NB4 (cell line): ENCODE measurements around the gene LRRK1.
A peak's percentile ranks its signal among the peaks of the same experiment; 100 is the strongest.

Experiments used
- DNase-seq: peaks from one replicate; pipeline ENCODE4 v3.0.0; 2010; ENCODE audit warnings: low read depth
- H3K4me3 ChIP-seq: one replicate; pipeline ENCODE4 v1.5.1; 2011; ENCODE audit warnings: mild to moderate bottlenecking, low read depth, low read length, moderate library complexity
- CTCF ChIP-seq: IDR thresholded peaks from one replicate; pipeline ENCODE4 v1.5.1; 2012; ENCODE audit warnings: low read depth, low read length
- MAX ChIP-seq: IDR thresholded peaks from 2 replicates; pipeline ENCODE4 v1.6.1; 2011; ENCODE audit warnings: low read depth, low read length
- MYC ChIP-seq: IDR thresholded peaks from 2 replicates; pipeline ENCODE4 v1.6.1; 2011; ENCODE audit warnings: low read depth, low read length
- POLR2A ChIP-seq: IDR thresholded peaks from 2 replicates; pipeline ENCODE4 v1.6.1; 2011; ENCODE audit warnings: mild to moderate bottlenecking; ENCODE audit not compliant: insufficient read length; ENCODE audit errors: extremely low read depth

The LRRK1 gene

GRCh38 chr15:101115786-101116680, 196.9 kb downstream of the LRRK1 start:
- DNase-seq: peak; percentile 86

GRCh38 chr15:101116681-101116976, 197.5 kb downstream of the LRRK1 start:
- H3K4me3 ChIP-seq: no peak overlapping the region
- no peak for DNase-seq

More at GRCh38 chr15:101115786-101116680, 196.9 kb downstream of the LRRK1 start:
- no peak overlapping the region for H3K4me3 ChIP-seq
- peak; percentile 65; the same call in 1 of the 2 replicates for TF ChIP-seq MYC
- no peak for TF ChIP-seq POLR2A
- no peak for TF ChIP-seq CTCF
- peak; percentile 69 for TF ChIP-seq MAX

GRCh38 chr15:101118116-101118515, 199.0 kb downstream of the LRRK1 start:
- TF ChIP-seq CTCF: no peak
- TF ChIP-seq MAX: no peak
- no peak for TF ChIP-seq POLR2A
- TF ChIP-seq MYC: no peak
- H3K4me3 ChIP-seq: no peak overlapping the region
- no peak for DNase-seq

More at GRCh38 chr15:101116681-101116976, 197.5 kb downstream of the LRRK1 start:
- TF ChIP-seq MAX: no peak
- TF ChIP-seq CTCF: no peak
- TF ChIP-seq POLR2A: no peak
- no peak for TF ChIP-seq MYC

GRCh38 chr15:101118615-101119014, 199.5 kb downstream of the LRRK1 start:
- H3K4me3 ChIP-seq: no peak overlapping the region
- no peak for TF ChIP-seq MAX
- no peak for DNase-seq

- no peak for DNase-seq
- no peak overlapping the region for H3K4me3 ChIP-seq
- TF ChIP-seq MYC (no peak), MAX (no peak), POLR2A (no peak)
Observed at GRCh38 chr15:101119181-101119580, 200.0 kb downstream of the LRRK1 start.
